Activated CD8-positive, alpha-beta memory T cell treated with anti-CD3 and anti-CD28 coated beads, Interleukin-2, amount 10 ng/mL, durations not matched to agents 7 days and 5 days (primary cell): ENCODE results near the gene UBE2S. TPM values are rescaled to one million over a fixed set of nuclear protein-coding genes. Genes with fewer than 3 reads are reported as not detected.
"Not testable (repeated sequence)": the region's sequence is repeated elsewhere in the genome, so short reads cannot be mapped to it uniquely, and the experiment has no call there.

Experiments used
- ATAC-seq: fragments of 150-1000 bp; cut with Tn5 transposase; one replicate; pipeline ENCODE4 v1.10.0; 2021; ENCODE audit warnings: moderate library complexity
- CTCF ChIA-PET: fragments of 350-600 bp; sonication (Branson Sonifier 250); formaldehyde crosslinking; loops from one replicate; lab custom pipeline; 2021; ENCODE audit warnings: antibody characterized with exemption; lab: Charles Lee
- DNase-seq: peaks from one replicate; pipeline ENCODE4 v3.0.0-alpha.2; 2020
- H3K27ac Mint-ChIP-seq: one replicate; pipeline ENCODE4 v1.8.0; 2021; ENCODE audit warnings: mild to moderate bottlenecking, mixed read lengths
- H3K27me3 Mint-ChIP-seq: one replicate; pipeline ENCODE4 v1.8.0; 2021; ENCODE audit warnings: mixed read lengths
- H3K36me3 Mint-ChIP-seq: one replicate; pipeline ENCODE4 v1.8.0; 2021; ENCODE audit warnings: mild to moderate bottlenecking, mixed read lengths
- H3K4me1 Mint-ChIP-seq: one replicate; pipeline ENCODE4 v1.8.0; 2021; ENCODE audit warnings: mixed read lengths
- H3K4me3 Mint-ChIP-seq: one replicate; pipeline ENCODE4 v1.8.0; 2021; ENCODE audit warnings: mild to moderate bottlenecking, moderate library complexity, mixed read lengths
- H3K9me3 Mint-ChIP-seq: one replicate; pipeline ENCODE4 v1.8.0; 2022; ENCODE audit warnings: low read depth, mixed read lengths
- total RNA-seq, 2 experiments: library from RNA; stranded (reverse); gene quantifications; one replicate each; pipeline ENCODE4 v1.2.3, GENCODE V29; 2021

UBE2S gene
- total RNA-seq = 100 to 1,000 TPM; 311 to 421 TPM

GRCh38 chr19:55407550-55407799 is at the start of gene UBE2S:
Gene UBE2S, minus strand, starts transcription at chr19:55407788. Its CDS starts 199 bp downstream, at chr19:55407589.
- peaks cover 43% of the 10 kb centered on the region for H3K4me1 Mint-ChIP-seq
- not testable (repeated sequence) for H3K27me3 Mint-ChIP-seq, H3K9me3 Mint-ChIP-seq, DNase-seq
- H3K27ac Mint-ChIP-seq = peak within 1 kb of the TSS; percentile 97
- ATAC-seq = peak; percentile 70
- peak within 1 kb of the TSS; percentile 88 for H3K4me3 Mint-ChIP-seq
- peaks cover 43% of the 10 kb centered on the region for H3K36me3 Mint-ChIP-seq
- CTCF ChIA-PET = interaction anchor here (0.6 to 1.9 kb wide), 7 partner anchors 11 to 266 kb away, joined by 3 to 4 read pairs (median 4); partner anchors contain the start of gene KMT5C

- Mint-ChIP-seq H3K9me3 (no peaks in the 10 kb centered on the region), H3K4me1 (peaks cover 17% of the 10 kb centered on the region), H3K4me3 (no peak overlapping the region), H3K27me3 (peaks cover 14% of the 10 kb centered on the region), H3K27ac (no peak overlapping the region), H3K36me3 (peaks cover 4% of the 10 kb centered on the region)
- CTCF ChIA-PET = no interaction called here
- ATAC-seq (no peak), DNase-seq (no peak)
Measured at GRCh38 chr19:55456347-55456746, 48.8 kb upstream of the UBE2S start.

GRCh38 chr19:55455576-55456235 is 48.1 kb upstream of the UBE2S start:
- Mint-ChIP-seq H3K4me3 (no peak overlapping the region), H3K27ac (no peak overlapping the region), H3K4me1 (peaks cover 14% of the 10 kb centered on the region), H3K9me3 (no peaks in the 10 kb centered on the region), H3K27me3 (peaks cover 17% of the 10 kb centered on the region), H3K36me3 (peaks cover 4% of the 10 kb centered on the region)
- no peak for ATAC-seq
- no peak for DNase-seq
- CTCF ChIA-PET = no interaction called here

DNA sequence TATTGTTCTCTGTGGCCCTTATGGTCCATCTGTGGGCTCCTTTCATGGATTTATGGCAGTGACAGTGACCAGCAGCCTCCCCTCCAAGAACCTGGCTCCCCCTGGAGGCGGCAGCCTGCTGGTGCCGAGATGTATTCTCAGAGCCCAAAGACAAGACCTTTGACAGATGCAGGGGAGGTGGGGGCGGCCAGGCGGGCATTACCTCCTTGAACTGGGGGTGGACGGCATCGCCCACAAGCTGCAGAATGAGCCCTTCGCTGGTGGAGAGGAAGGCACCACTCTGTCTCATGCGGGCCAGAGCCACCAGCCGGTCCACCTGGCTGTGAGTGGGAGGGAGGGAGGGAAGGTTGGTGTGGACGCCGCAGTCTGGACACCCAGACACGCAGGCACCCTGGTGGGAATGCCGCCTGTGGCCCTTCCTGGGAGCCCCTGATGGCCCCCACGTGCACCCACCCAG is 47.2 kb upstream of the UBE2S start:
- Mint-ChIP-seq H3K9me3 (no peaks in the 10 kb centered on the region), H3K27ac (no peak overlapping the region), H3K36me3 (peaks cover 4% of the 10 kb centered on the region), H3K27me3 (peaks cover 22% of the 10 kb centered on the region), H3K4me1 (peaks cover 6% of the 10 kb centered on the region), H3K4me3 (no peak overlapping the region)
- ATAC-seq = no peak
- CTCF ChIA-PET = interaction anchor here (1.0 kb wide), 1 partner anchor 173 kb away, joined by 3 read pairs; no protein-coding TSS in a partner anchor
- peak; percentile 68 for DNase-seq

DNA sequence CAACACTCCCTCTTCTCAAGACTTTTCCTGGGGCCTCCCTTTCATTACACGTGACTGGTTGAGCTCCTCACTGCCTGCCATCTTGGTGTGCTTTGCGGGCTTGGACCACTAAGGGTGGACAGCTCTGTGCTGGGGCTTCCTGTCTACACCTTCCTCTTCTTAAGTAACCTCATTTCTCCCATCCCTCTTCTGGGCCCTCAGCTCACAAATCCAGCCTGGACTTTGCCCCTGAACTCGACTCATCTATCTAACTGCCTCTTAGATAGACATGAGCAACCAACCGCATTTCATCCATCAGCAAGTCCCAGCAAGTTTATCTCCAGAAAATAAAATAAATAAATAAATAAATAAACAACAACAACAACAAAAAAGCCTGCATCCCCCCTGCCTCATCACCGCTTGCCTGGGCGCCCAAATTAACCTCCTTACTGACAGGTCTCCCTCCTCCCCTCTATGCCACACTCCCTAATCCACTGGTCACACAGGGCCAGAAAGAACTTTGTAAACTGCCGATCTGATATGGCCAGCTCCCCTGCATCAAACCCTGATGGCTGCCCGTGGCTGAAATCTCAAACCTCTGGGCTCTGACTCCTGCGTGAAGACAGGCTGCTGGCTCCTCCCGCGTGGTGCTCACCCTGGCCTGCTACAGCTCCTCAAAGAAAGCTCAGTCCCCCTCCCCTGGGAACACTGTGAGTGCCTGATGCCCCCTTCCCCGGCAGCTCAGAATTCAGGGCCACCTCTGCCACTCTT is 46.1 kb upstream of the UBE2S start:
- DNase-seq (no peak), ATAC-seq (no peak)
- H3K27ac Mint-ChIP-seq = no peak overlapping the region
- peaks cover 23% of the 10 kb centered on the region for H3K27me3 Mint-ChIP-seq
- CTCF ChIA-PET = interaction anchor here (0.6 to 1.6 kb wide), 8 partner anchors 9 to 313 kb away, joined by 3 to 8 read pairs (median 4); no protein-coding TSS in a partner anchor
- H3K36me3 Mint-ChIP-seq = peaks cover 4% of the 10 kb centered on the region
- no peaks in the 10 kb centered on the region for H3K9me3 Mint-ChIP-seq
- H3K4me1 Mint-ChIP-seq = peaks cover 6% of the 10 kb centered on the region
- H3K4me3 Mint-ChIP-seq = no peak overlapping the region

GRCh38 chr19:55452749-55453346 is 45.3 kb upstream of the UBE2S start:
- ATAC-seq (peak; percentile 53), DNase-seq (peak; percentile 59)
- no peak overlapping the region for H3K4me3 Mint-ChIP-seq
- H3K27me3 Mint-ChIP-seq = peaks cover 23% of the 10 kb centered on the region
- no peak overlapping the region for H3K27ac Mint-ChIP-seq
- CTCF ChIA-PET = interaction anchor here (0.6 to 1.6 kb wide), 4 partner anchors 14 to 312 kb away, joined by 3 to 8 read pairs (median 6); no protein-coding TSS in a partner anchor
- peaks cover 4% of the 10 kb centered on the region for H3K36me3 Mint-ChIP-seq
- H3K9me3 Mint-ChIP-seq = no peaks in the 10 kb centered on the region
- peaks cover 6% of the 10 kb centered on the region for H3K4me1 Mint-ChIP-seq

DNA sequence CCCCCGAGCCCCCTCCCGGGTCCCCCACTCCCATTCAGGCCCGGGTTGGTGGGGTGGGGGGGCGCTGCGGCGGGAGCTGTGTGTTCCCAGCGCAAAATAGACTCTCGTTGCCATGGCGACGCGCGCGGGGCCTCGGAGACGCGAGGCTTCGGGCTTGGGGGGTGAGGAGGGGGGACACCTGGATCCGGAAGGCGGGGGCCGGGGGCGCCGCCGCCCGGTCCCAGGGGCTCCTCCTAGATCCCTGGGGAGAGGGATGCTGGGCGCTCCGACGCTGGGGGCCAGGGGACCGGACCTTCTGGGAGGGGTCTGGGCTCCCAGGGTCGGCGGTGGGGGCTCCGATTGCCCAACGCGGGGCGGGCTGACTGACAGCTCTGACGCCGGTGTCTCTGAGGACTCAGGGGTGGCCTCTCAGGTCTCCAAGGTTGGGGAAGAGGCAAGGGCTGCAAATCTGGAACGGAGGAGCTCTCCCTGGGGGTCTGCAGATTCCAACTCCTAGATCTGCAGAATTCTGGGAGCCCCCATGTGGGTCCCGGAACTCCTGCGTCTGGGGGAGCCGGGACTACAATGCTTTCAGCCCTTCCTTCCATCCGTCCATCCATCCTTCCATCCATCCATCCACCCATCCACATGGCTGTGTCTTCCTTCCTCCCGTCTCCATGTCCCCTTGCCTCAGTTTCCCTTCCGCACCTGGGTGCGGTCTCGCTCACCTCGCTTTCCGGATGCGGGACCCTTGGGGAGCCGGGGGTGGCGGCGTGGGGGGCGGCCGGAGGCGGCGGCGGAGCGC is 44.6 kb upstream of the UBE2S start:
- no peak for DNase-seq
- peaks cover 6% of the 10 kb centered on the region for H3K4me1 Mint-ChIP-seq
- H3K27me3 Mint-ChIP-seq = peaks cover 23% of the 10 kb centered on the region
- H3K27ac Mint-ChIP-seq = no peak overlapping the region
- no peak for ATAC-seq
- H3K9me3 Mint-ChIP-seq = no peaks in the 10 kb centered on the region
- H3K4me3 Mint-ChIP-seq = no peak overlapping the region
- peaks cover 4% of the 10 kb centered on the region for H3K36me3 Mint-ChIP-seq
- CTCF ChIA-PET = interaction anchor here (0.8 kb wide), 1 partner anchor 15 kb away, joined by 3 read pairs; no protein-coding TSS in a partner anchor

DNA sequence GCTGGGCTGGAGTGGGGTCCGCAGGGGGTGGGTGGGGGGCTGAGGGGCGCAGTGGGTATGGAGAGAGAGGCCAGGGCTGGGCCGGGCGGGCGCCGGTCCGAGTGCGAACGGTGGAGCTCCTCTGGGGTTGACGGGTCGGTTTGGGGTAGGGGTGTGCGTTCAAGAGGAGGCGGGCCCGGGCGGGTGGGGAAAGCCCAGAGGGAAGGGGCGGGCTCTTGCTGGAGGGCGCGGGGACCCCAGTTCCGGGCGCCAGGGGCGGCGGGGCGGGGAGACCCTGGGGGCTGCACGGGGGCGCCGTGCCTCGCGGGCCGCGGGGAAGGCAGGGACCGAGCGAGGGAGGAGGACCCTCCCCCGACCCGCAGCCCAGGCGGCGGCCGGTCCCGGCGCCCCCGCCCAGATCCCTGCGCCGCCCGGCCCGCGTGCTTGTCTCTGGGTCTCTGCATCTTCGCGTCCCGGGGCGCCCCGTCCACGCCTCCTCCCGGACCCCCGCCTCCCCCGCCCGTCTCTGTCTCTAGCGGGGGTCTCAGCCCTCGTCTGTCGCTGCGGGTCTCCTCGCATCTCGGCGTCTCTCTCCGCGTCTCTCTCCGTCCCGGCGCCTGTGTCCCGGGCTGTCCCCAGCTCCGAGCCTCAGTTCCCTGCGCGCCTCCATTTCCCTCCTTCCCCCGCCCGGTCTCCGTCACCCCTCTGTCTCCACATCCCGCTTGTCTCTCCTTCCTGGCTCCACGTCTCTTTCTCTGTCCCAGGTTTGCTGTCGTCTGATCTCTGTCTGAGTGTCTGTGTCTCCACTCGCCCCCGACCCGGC is 43.8 kb upstream of the UBE2S start:
- H3K9me3 Mint-ChIP-seq = no peaks in the 10 kb centered on the region
- peaks cover 23% of the 10 kb centered on the region for H3K27me3 Mint-ChIP-seq
- ATAC-seq = no peak
- peaks cover 6% of the 10 kb centered on the region for H3K4me1 Mint-ChIP-seq
- DNase-seq = no peak
- peaks cover 4% of the 10 kb centered on the region for H3K36me3 Mint-ChIP-seq
- CTCF ChIA-PET = interaction anchor here (0.8 kb wide), 1 partner anchor 15 kb away, joined by 3 read pairs; no protein-coding TSS in a partner anchor
- H3K4me3 Mint-ChIP-seq = no peak overlapping the region
- no peak overlapping the region for H3K27ac Mint-ChIP-seq

DNA sequence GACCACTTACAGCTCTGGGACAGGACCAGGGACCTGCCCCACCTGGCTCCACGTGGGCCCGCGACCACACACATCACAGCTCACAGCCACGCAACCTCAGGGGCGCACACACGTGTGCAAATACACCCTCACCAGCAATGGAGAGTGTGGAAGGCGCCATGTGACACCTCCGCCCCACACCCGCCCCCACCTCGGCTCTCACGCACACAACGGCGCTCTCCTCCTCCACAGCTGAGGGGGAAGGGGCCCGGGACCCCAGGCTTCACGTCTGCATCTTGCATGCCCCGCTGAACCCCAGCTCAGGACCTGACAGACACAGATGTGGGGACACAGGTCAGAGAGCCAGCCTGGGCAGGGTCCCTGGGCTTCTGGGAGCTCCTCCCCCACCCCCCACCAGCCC is 41.9 kb upstream of the UBE2S start:
- H3K36me3 Mint-ChIP-seq = peaks cover 4% of the 10 kb centered on the region
- no peak for ATAC-seq
- no peak overlapping the region for H3K27ac Mint-ChIP-seq
- CTCF ChIA-PET = interaction anchor here (0.7 kb wide), 1 partner anchor 272 kb away, joined by 3 read pairs; no protein-coding TSS in a partner anchor
- DNase-seq = no peak
- H3K27me3 Mint-ChIP-seq = peaks cover 37% of the 10 kb centered on the region
- no peaks in the 10 kb centered on the region for H3K9me3 Mint-ChIP-seq
- no peak overlapping the region for H3K4me3 Mint-ChIP-seq
- peaks cover 6% of the 10 kb centered on the region for H3K4me1 Mint-ChIP-seq

GRCh38 chr19:55448175-55448490 is 40.5 kb upstream of the UBE2S start:
- CTCF ChIA-PET, H3K27ac Mint-ChIP-seq, ATAC-seq, H3K36me3 Mint-ChIP-seq, H3K4me3 Mint-ChIP-seq, H3K4me1 Mint-ChIP-seq, DNase-seq, H3K9me3 Mint-ChIP-seq: not testable (repeated sequence)
- H3K27me3 Mint-ChIP-seq = peaks cover 45% of the 10 kb centered on the region

DNA sequence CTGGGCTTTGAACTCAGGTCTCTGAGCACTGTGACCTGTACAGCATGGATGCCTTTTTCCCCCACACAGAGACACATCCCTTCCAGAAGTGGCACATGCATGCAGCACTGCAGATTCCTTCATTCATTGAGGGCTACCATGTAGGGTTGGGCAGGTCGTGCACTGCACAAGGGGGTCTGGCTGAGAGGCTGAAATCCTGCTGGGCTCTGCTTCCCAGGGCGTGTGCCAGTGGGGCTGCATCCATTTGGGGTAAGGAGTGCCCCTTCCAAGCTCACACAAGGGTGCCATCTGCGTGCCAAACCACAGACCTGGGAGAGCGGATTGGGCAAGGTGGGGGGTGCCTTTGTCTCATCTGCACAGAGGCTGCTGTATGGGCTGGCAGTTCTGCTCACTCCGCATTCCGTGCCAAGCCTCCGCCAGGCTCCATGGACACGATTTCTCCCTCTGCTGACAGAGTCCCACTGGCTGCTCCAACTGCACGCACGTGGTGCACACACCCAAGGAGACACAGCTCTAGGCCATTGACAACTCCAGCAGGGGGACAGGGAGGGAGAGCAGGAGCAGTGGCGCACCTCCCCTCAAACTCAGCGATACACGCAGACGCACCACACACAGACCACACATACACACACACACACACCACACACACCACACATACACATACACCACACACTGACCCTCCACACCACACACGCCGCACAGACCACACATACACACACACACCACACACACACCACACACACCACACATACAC is 40.0 kb upstream of the UBE2S start:
- Mint-ChIP-seq H3K4me3 (no peak overlapping the region), H3K27ac (no peak overlapping the region), H3K36me3 (no peaks in the 10 kb centered on the region), H3K27me3 (peaks cover 50% of the 10 kb centered on the region), H3K4me1 (peaks cover 2% of the 10 kb centered on the region), H3K9me3 (no peaks in the 10 kb centered on the region)
- ATAC-seq (peak; percentile 59), DNase-seq (no peak)
- CTCF ChIA-PET = no interaction called here

DNA sequence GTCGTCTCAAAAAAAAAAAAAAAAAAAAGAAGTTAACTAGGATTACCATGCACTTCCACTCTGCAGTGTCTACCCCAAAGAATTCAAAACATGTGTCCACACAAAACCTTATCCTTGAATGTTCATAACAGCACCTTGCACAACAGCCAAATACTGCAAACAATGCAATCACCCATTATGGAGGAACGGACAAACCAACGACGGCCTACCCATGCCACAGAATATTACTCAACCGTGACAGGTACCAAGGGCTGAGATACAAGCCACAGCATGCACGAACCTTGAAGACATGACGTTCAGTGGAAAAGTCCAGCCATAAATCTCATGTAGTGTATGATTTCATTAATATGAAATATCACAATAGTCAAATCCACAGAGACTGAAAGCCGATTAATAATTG is 38.5 kb upstream of the UBE2S start:
- no peak for DNase-seq
- no peak for ATAC-seq
- H3K27me3 Mint-ChIP-seq = peaks cover 51% of the 10 kb centered on the region
- H3K4me3 Mint-ChIP-seq = no peak overlapping the region
- no peak overlapping the region for H3K27ac Mint-ChIP-seq
- H3K4me1 Mint-ChIP-seq = peaks cover 9% of the 10 kb centered on the region
- CTCF ChIA-PET = no interaction called here
- no peaks in the 10 kb centered on the region for H3K36me3 Mint-ChIP-seq
- H3K9me3 Mint-ChIP-seq = no peaks in the 10 kb centered on the region
